ENCODE measurements around the gene ARL15. TPM values are rescaled to one million over a fixed set of nuclear protein-coding genes. Genes with fewer than 3 reads are reported as not detected.

Gene ARL15
- total and polyA plus RNA-seq, 9 of the 15 experiments (the other 6 are each of a cell fraction or from before 2014, with no cell fraction given) = 18.5 to 80.4 (median 57.0) TPM

- H3K4me2 ChIP-seq (ENCODE audit: insufficient read depth, low read length) = no peak overlapping the region; the same call in 1 of the 2 replicates
- intact Hi-C loops (cut with micrococcal nuclease) = no loop called here
- POLR2A ChIA-PET = interaction anchor here (0.9 to 1.0 kb wide), 3 partner anchors 28 to 50 kb away, joined by 3 to 5 read pairs (median 3); partner anchors contain the start of gene ARL15
- H3K9me3 ChIP-seq (replicated peaks; ENCODE audit: control insufficient read depth, insufficient read depth, low read depth, low read length) = no peaks in the 10 kb centered on the region
- peaks cover 57% of the 10 kb centered on the region for H3K79me2 ChIP-seq (ENCODE audit: control insufficient read depth, insufficient read depth, low read length)
- in situ Hi-C loops (cut with MboI) = no loop called here
- H2AFZ ChIP-seq (ENCODE audit: low read depth, low read length) = no peak overlapping the region; the same call in 1 of the 2 replicates
- FAIRE-seq (no peak), DNase-seq (ENCODE audit: extremely low read depth in 1 of 4, low spot score in 3 of 4) (peak in 1 of 4 experiments; percentile 15), ATAC-seq (peak; percentile 64)
- H3K36me3 ChIP-seq (ENCODE audit: control insufficient read depth, insufficient read depth, low read length) = peaks cover 38% of the 10 kb centered on the region; the same call in 2 of the 3 replicates
- no peak overlapping the region for H3K4me3 ChIP-seq
- peaks cover 6% of the 10 kb centered on the region for H3K9me1 ChIP-seq (ENCODE audit: control insufficient read depth, insufficient read depth, low read length)
- H3K9ac ChIP-seq (ENCODE audit: insufficient read depth in 1 of 2, low read depth in 2 of 2, low read length in 2 of 2) = peak overlapping the region in 1 of 2 experiments; percentile 49; a peak in 1 of 4 replicates
- H3K27ac ChIP-seq (ENCODE audit: extremely low read depth, low read depth, low read length) = no peak overlapping the region
- WGBS (ENCODE audit: insufficient coverage, low coverage, missing lambda C conversion rate) = 41% methylated on average over 5 of the region's 5 CpGs
- BruUV-seq (replicated peaks) = no TSS peak
- CTCF ChIA-PET (ENCODE audit: low intra/inter-chr PET ratio) = no interaction called here
- peaks cover 0 to 15% of the 10 kb centered on the region in 2 experiments; a peak in 3 of 5 replicates for H3K4me1 ChIP-seq (replicated peaks in 1 of 2; ENCODE audit: control insufficient read depth in 2 of 2, insufficient read depth in 2 of 2, low read length in 2 of 2)
- no peaks in the 10 kb centered on the region for H3K27me3 ChIP-seq (ENCODE audit: control insufficient read depth in 2 of 2, insufficient read depth in 2 of 2, low read length in 2 of 2)
- H4K20me1 ChIP-seq (replicated peaks; ENCODE audit: control insufficient read depth, insufficient read depth, low read length) = no peaks in the 10 kb centered on the region
- TF ChIP-seq SIN3B (IDR thresholded peaks at IDR 0.05; ENCODE audit: low read depth) = no peak
- TF ChIP-seq ZNF23 (CRISPR knock-in tag; IDR thresholded peaks at IDR 0.05) = no peak
- TF ChIP-seq ZNF232 (CRISPR knock-in tag; IDR thresholded peaks at IDR 0.05) = no peak
- TF ChIP-seq, protein P1, sequence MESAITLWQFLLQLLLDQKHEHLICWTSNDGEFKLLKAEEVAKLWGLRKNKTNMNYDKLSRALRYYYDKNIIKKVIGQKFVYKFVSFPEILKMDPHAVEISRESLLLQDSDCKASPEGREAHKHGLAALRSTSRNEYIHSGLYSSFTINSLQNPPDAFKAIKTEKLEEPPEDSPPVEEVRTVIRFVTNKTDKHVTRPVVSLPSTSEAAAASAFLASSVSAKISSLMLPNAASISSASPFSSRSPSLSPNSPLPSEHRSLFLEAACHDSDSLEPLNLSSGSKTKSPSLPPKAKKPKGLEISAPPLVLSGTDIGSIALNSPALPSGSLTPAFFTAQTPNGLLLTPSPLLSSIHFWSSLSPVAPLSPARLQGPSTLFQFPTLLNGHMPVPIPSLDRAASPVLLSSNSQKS (CRISPR knock-in tag; IDR thresholded peaks at IDR 0.05) = no peak
- TF ChIP-seq FOS (IDR thresholded peaks at IDR 0.05; ENCODE audit: extremely low read depth, insufficient read length) = no peak
- no peak for TF ChIP-seq TBP (optimal IDR thresholded peaks at IDR 0.05; ENCODE audit: low read depth, low read length)
- TF ChIP-seq FOSL1 (tag; conservative IDR thresholded peaks at IDR 0.05) = peak; percentile 56; the same call in 1 of the 2 replicates
- TF ChIP-seq TEAD1 (CRISPR knock-in tag; IDR thresholded peaks at IDR 0.05) = 0 out of 4 replicates have a peak, but pooled peaks of 1 of the 2 experiments have one; percentile 16
- no peak for TF ChIP-seq ARID1B (IDR thresholded peaks at IDR 0.05)
- TF ChIP-seq, protein P2, sequence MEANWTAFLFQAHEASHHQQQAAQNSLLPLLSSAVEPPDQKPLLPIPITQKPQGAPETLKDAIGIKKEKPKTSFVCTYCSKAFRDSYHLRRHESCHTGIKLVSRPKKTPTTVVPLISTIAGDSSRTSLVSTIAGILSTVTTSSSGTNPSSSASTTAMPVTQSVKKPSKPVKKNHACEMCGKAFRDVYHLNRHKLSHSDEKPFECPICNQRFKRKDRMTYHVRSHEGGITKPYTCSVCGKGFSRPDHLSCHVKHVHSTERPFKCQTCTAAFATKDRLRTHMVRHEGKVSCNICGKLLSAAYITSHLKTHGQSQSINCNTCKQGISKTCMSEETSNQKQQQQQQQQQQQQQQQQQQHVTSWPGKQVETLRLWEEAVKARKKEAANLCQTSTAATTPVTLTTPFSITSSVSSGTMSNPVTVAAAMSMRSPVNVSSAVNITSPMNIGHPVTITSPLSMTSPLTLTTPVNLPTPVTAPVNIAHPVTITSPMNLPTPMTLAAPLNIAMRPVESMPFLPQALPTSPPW (CRISPR knock-in tag; IDR thresholded peaks at IDR 0.05) = peak; percentile 33; the same call in 1 of the 2 replicates
- no peak for TF ChIP-seq TFAM (CRISPR knock-in tag; conservative IDR thresholded peaks at IDR 0.05)
- no peak for TF ChIP-seq ZNF766 (CRISPR knock-in tag; conservative IDR thresholded peaks at IDR 0.05)
- no peak for TF ChIP-seq USF1 (CRISPR knock-in tag; IDR thresholded peaks at IDR 0.05)
- TF ChIP-seq SREBF2 (CRISPR knock-in tag; IDR thresholded peaks at IDR 0.05) = no peak
- TF ChIP-seq MTA1 (IDR thresholded peaks at IDR 0.05; ENCODE audit: borderline replicate concordance) = no peak
- TF ChIP-seq DMBX1 (CRISPR knock-in tag; IDR thresholded peaks at IDR 0.05; ENCODE audit: borderline replicate concordance) = no peak
- TF ChIP-seq TEAD4 (IDR thresholded peaks at IDR 0.05; ENCODE audit: low read length) = peak; percentile 25; the same call in 1 of the 2 replicates
- no peak for TF ChIP-seq TEAD4 (CRISPR knock-in tag; IDR thresholded peaks at IDR 0.05; ENCODE audit: borderline replicate concordance)
- TF ChIP-seq NR4A1 (CRISPR knock-in tag; IDR thresholded peaks at IDR 0.05) = no peak
- no peak for TF ChIP-seq NR4A1 (tag; IDR thresholded peaks at IDR 0.05)
- TF ChIP-seq TFAP4 (CRISPR knock-in tag; IDR thresholded peaks at IDR 0.05; ENCODE audit: borderline replicate concordance) = no peak
Observed at GRCh38 chr5:54360089-54360488, 49.7 kb upstream of the ARL15 start.

All from K562 (cell line).